ENCODE data around the gene GPD2.

Gene GPD2

GRCh38 chr2:156536534-156536933, 100.4 kb downstream of the GPD2 start:
- DNase-seq, result no peak

GRCh38 chr2:156537141-156537540, 101.0 kb downstream of the GPD2 start:
- no peak for DNase-seq

GRCh38 chr2:156538083-156538504, 101.9 kb downstream of the GPD2 start:
- DNase-seq, result no peak

GRCh38 chr2:156539086-156539860, 103.1 kb downstream of the GPD2 start:
- DNase-seq, result no peak

- no peak for DNase-seq
Measured at GRCh38 chr2:156540706-156541105, 104.5 kb downstream of the GPD2 start.

GRCh38 chr2:156541229-156541628, 105.0 kb downstream of the GPD2 start:
- DNase-seq, result no peak

- no peak for DNase-seq
Measured at GRCh38 chr2:156541706-156542105, 105.5 kb downstream of the GPD2 start.

GRCh38 chr2:156548413-156548812, 112.2 kb downstream of the GPD2 start:
- no peak for DNase-seq

GRCh38 chr2:156553714-156554442, 117.7 kb downstream of the GPD2 start:
- DNase-seq, result no peak

GRCh38 chr2:156561326-156561725, 125.1 kb downstream of the GPD2 start:
- DNase-seq, result no peak

- no peak for DNase-seq
Measured at GRCh38 chr2:156562124-156562523, 125.9 kb downstream of the GPD2 start.

- DNase-seq, result no peak
Measured at GRCh38 chr2:156563994-156564753, 128.0 kb downstream of the GPD2 start.

- DNase-seq, result no peak
Measured at GRCh38 chr2:156565066-156565710, 129.0 kb downstream of the GPD2 start.

- no peak for DNase-seq
Measured at GRCh38 chr2:156573710-156574109, 137.5 kb downstream of the GPD2 start.

GRCh38 chr2:156574112-156574511, 137.9 kb downstream of the GPD2 start:
- no peak for DNase-seq

GRCh38 chr2:156576005-156576404, 139.8 kb downstream of the GPD2 start:
- DNase-seq, result no peak

GRCh38 chr2:156580501-156580900, 144.3 kb downstream of the GPD2 start:
- DNase-seq, result no peak

- no peak for DNase-seq
Measured at GRCh38 chr2:156581280-156581679, 145.1 kb downstream of the GPD2 start.

GRCh38 chr2:156585457-156585856, 149.3 kb downstream of the GPD2 start:
- no peak for DNase-seq

GRCh38 chr2:156586621-156587020, 150.4 kb downstream of the GPD2 start:
- DNase-seq, result no peak

- no peak for DNase-seq
Measured at GRCh38 chr2:156589381-156590079, 153.4 kb downstream of the GPD2 start.

- DNase-seq, result no peak
Measured at GRCh38 chr2:156590085-156590739, 154.0 kb downstream of the GPD2 start.

All from SIG-M5 (cell line).